Measurements from ENCODE around the gene ERBB4.

ERBB4 gene

DNA sequence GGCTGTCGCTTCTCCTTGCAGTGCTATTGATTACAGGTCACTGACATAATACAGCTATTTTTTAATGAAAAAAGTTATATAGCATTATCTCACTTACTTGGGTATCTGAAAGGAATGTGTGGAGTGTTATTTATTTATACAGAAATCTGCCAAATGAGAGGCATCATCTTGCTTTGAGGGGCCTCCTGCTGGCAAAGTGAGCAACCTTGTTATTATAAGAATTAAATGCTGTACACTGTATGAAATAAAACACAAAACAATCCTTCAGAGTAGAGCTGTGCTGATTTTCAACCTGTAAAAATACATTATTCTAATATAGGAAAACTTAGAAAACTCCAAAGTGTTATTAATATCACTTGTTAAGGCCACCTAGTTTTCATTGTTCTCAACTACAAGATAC is 20.9 kb downstream of the ERBB4 start:
- Histone ChIP-seq H3K4me3 (ENCODE audit: low read depth, low read length) (no peak overlapping the region), H3K79me2 (no peaks in the 10 kb centered on the region), H3K9ac (no peak overlapping the region), H2AFZ (no peak overlapping the region), H3K27me3 (ENCODE audit: control insufficient read depth, insufficient read depth, low read length) (no peaks in the 10 kb centered on the region), H3K36me3 (ENCODE audit: control insufficient read depth, insufficient read depth, low read length) (no peaks in the 10 kb centered on the region), H3K4me2 (ENCODE audit: low read length) (no peak overlapping the region), H3K4me1 (no peaks in the 10 kb centered on the region), H3K9me3 (ENCODE audit: control insufficient read depth, low read length) (no peaks in the 10 kb centered on the region), H3K27ac (no peak overlapping the region)
- TF ChIP-seq, protein P1, sequence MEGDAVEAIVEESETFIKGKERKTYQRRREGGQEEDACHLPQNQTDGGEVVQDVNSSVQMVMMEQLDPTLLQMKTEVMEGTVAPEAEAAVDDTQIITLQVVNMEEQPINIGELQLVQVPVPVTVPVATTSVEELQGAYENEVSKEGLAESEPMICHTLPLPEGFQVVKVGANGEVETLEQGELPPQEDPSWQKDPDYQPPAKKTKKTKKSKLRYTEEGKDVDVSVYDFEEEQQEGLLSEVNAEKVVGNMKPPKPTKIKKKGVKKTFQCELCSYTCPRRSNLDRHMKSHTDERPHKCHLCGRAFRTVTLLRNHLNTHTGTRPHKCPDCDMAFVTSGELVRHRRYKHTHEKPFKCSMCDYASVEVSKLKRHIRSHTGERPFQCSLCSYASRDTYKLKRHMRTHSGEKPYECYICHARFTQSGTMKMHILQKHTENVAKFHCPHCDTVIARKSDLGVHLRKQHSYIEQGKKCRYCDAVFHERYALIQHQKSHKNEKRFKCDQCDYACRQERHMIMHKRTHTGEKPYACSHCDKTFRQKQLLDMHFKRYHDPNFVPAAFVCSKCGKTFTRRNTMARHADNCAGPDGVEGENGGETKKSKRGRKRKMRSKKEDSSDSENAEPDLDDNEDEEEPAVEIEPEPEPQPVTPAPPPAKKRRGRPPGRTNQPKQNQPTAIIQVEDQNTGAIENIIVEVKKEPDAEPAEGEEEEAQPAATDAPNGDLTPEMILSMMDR (IDR thresholded peaks at IDR 0.05) = no peak

DNA sequence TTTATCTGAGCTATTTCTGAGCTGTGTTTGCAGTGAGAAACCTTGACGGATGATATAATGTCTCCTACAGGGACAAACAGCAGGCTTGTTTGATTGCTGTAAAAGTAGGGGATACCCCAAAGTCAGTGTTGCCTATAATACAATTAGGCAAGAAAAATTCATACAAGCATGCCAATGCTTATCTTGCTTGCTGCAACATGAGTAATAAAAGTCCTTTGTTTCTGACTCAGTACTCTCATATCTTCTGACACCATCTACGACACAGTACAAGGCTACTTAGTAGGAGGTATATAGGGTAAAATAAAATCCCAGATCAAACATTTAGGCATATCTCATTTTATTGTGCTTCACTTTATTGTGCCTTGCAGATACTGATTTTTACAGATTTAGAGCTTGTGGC is 33.0 kb downstream of the ERBB4 start:
- H3K36me3 ChIP-seq (ENCODE audit: control insufficient read depth, insufficient read depth, low read length) = no peaks in the 10 kb centered on the region
- H3K27me3 ChIP-seq (ENCODE audit: control insufficient read depth, insufficient read depth, low read length) = no peaks in the 10 kb centered on the region
- no peak overlapping the region for H3K4me2 ChIP-seq (ENCODE audit: low read length)
- H3K27ac ChIP-seq = no peak overlapping the region
- H3K79me2 ChIP-seq = no peaks in the 10 kb centered on the region
- H3K9ac ChIP-seq = no peak overlapping the region
- H3K9me3 ChIP-seq (ENCODE audit: control insufficient read depth, low read length) = no peaks in the 10 kb centered on the region
- H2AFZ ChIP-seq = no peak overlapping the region
- H3K4me1 ChIP-seq = no peaks in the 10 kb centered on the region
- TF ChIP-seq, protein P1 (IDR thresholded peaks at IDR 0.05) = no peak
- H3K4me3 ChIP-seq (ENCODE audit: low read depth, low read length) = no peak overlapping the region

DNA sequence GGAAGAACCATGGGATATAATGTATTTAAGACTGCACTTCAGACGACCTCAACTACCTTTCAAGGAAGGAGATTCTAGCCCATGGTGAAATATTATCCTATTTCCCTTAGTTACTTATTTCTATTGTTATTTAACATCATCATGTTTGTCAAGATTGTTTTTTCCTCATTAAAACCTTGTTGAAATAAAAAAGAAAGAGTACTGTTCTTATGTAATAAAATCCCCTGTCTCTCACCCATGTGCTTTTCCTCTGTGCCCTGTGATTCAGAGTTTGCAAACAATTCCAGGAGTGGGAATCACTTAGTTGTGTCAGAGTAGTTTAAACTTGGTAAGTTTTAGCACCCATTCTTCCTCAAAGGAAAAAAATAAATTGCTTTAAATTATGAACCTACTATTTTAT is 43.6 kb downstream of the ERBB4 start:
- no peaks in the 10 kb centered on the region for H3K9me3 ChIP-seq (ENCODE audit: control insufficient read depth, low read length)
- no peaks in the 10 kb centered on the region for H3K79me2 ChIP-seq
- H2AFZ ChIP-seq = no peak overlapping the region
- H3K27ac ChIP-seq = no peak overlapping the region
- no peaks in the 10 kb centered on the region for H3K27me3 ChIP-seq (ENCODE audit: control insufficient read depth, insufficient read depth, low read length)
- H3K4me1 ChIP-seq = no peaks in the 10 kb centered on the region
- H3K4me3 ChIP-seq (ENCODE audit: low read depth, low read length) = no peak overlapping the region
- H3K4me2 ChIP-seq (ENCODE audit: low read length) = no peak overlapping the region
- no peaks in the 10 kb centered on the region for H3K36me3 ChIP-seq (ENCODE audit: control insufficient read depth, insufficient read depth, low read length)
- TF ChIP-seq, protein P1 (IDR thresholded peaks at IDR 0.05) = no peak
- H3K9ac ChIP-seq = no peak overlapping the region

DNA sequence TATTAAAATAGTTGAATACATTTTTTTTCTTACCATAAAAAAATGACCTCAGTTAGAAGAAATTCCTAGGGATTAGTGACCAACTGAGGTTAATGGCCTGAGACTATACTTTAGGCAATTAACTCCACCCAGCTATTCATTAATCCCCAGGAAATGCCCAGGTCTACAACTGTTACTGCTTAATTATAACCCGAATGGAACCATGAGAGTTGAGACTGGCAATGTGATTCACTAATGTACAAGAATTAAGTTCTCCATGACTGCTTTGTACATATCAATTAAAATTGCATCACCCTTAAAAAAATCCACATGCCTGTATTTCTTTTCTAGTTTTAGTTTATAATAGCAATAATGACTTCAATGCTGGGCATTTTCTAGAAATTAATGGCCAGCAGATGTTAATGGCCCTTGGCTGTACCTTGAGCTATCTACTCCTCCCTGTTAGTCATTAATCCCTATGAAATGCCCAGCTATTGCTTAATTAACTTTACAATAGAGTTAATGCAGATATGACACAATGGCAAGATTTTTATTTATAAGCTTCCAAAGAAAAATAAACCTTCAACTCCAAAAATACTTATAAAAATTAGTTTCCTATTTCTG is 44.1 kb downstream of the ERBB4 start:
- no peaks in the 10 kb centered on the region for H3K79me2 ChIP-seq
- no peaks in the 10 kb centered on the region for H3K4me1 ChIP-seq
- TF ChIP-seq, protein P1 (IDR thresholded peaks at IDR 0.05) = no peak
- H3K4me3 ChIP-seq (ENCODE audit: low read depth, low read length) = no peak overlapping the region
- H3K9me3 ChIP-seq (ENCODE audit: control insufficient read depth, low read length) = no peaks in the 10 kb centered on the region
- H3K9ac ChIP-seq = no peak overlapping the region
- H3K27me3 ChIP-seq (ENCODE audit: control insufficient read depth, insufficient read depth, low read length) = no peaks in the 10 kb centered on the region
- no peaks in the 10 kb centered on the region for H3K36me3 ChIP-seq (ENCODE audit: control insufficient read depth, insufficient read depth, low read length)
- H3K27ac ChIP-seq = no peak overlapping the region
- H2AFZ ChIP-seq = no peak overlapping the region
- H3K4me2 ChIP-seq (ENCODE audit: low read length) = no peak overlapping the region

DNA sequence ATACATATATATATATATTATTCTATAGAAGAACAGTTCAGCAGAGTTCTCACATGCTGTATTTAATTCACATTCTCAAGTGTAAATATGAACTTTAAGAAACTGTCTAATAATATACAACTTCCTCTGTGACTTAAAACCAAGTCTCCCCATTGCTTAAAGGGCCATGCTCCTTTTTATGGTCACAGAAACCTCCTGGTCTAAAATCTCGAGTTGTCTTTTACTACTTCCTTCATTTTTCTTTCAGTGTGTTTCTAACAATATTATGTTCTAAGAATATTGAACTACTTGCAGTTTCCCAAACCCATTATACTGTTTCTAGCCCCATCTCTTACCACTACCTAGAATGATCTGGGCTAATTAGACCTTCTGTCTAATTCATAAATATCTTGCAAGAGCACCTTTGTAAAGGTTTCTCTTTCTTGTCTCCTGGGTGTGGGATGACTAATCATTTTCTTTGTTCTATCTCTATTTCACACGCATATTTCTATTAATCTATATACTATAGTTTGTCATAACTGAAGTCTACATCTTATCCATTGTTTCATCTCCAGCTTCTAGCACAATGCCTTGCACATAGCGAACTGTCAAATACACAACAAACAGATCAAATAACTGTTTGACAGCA is 48.8 kb downstream of the ERBB4 start:
- Histone ChIP-seq H3K4me2 (ENCODE audit: low read length) (no peak overlapping the region), H3K9ac (no peak overlapping the region), H3K27ac (no peak overlapping the region), H3K79me2 (no peaks in the 10 kb centered on the region), H3K4me3 (ENCODE audit: low read depth, low read length) (no peak overlapping the region), H3K4me1 (no peaks in the 10 kb centered on the region), H3K36me3 (ENCODE audit: control insufficient read depth, insufficient read depth, low read length) (no peaks in the 10 kb centered on the region), H2AFZ (no peak overlapping the region), H3K27me3 (ENCODE audit: control insufficient read depth, insufficient read depth, low read length) (no peaks in the 10 kb centered on the region), H3K9me3 (ENCODE audit: control insufficient read depth, low read length) (no peaks in the 10 kb centered on the region)
- TF ChIP-seq, protein P1 (IDR thresholded peaks at IDR 0.05) = no peak
